ENCODE data around the gene FOXP1.

GRCh38 chr3:71285086-71285485 is 298.4 kb downstream of the FOXP1 start:
- no peak for TF ChIP-seq CTCF (IDR thresholded peaks at IDR 0.05)
- TF ChIP-seq POLR2A (IDR thresholded peaks at IDR 0.05) = no peak

Measured in adrenal gland (tissue), 5 donors.